ENCODE data around the gene OXLD1.

Gene OXLD1

GRCh38 chr17:81616877-81617276 lies 49.5 kb downstream of the OXLD1 start:
- no peak for DNase-seq (ENCODE audit: low read depth)

- DNase-seq (ENCODE audit: low read depth): no peak
Measured at GRCh38 chr17:81615401-81615930, 50.9 kb downstream of the OXLD1 start.

Data from stimulated activated CD4-positive, alpha-beta T cell treated with anti-CD3 and anti-CD28 coated beads, Interleukin-2, amount 100 ng/mL, for 4 hours (primary cell).